CD4-positive, alpha-beta memory T cell (primary cell): Measurements from ENCODE around the gene SCUBE2. TPM values are rescaled to one million over a fixed set of nuclear protein-coding genes. Genes with fewer than 3 reads are reported as not detected.
A peak's percentile ranks its signal among the peaks of the same experiment; 100 is the strongest.

Source experiments
- CTCF ChIA-PET: fragments of 350-600 bp; sonication (Branson Sonifier 250); formaldehyde crosslinking; loops from one replicate; lab custom pipeline; 2021; ENCODE audit warnings: inconsistent platforms; ENCODE audit not compliant: partially characterized antibody; lab: Charles Lee
- POLR2A ChIA-PET: fragments of 350-600 bp; sonication (Branson Sonifier 250); formaldehyde crosslinking; loops from one replicate; lab custom pipeline; 2021; ENCODE audit not compliant: partially characterized antibody; lab: Charles Lee
- DNase-seq, 5 donors: peaks; one replicate each; pipeline versions ENCODE4 v3.0.0 to v3.0.0-alpha.2; 2020 to 2022; ENCODE audit warnings: mixed read lengths in 1 of 5
- H3K27ac ChIP-seq: one replicate; pipeline ENCODE4 v1.7.0; 2013; ENCODE audit warnings: low read depth, low read length
- H3K27me3 ChIP-seq: 2 replicates; pipeline ENCODE4 v1.7.0; 2013; ENCODE audit warnings: mild to moderate bottlenecking, low read length, moderate library complexity; ENCODE audit not compliant: insufficient read depth
- H3K36me3 ChIP-seq: 2 replicates; pipeline ENCODE4 v1.7.0; 2013; ENCODE audit warnings: mild to moderate bottlenecking, low read length, moderate library complexity; ENCODE audit not compliant: insufficient read depth
- H3K4me1 ChIP-seq: 2 replicates; pipeline ENCODE4 v1.7.0; 2013; ENCODE audit warnings: mild to moderate bottlenecking, low read length, moderate library complexity; ENCODE audit not compliant: insufficient read depth
- H3K4me3 ChIP-seq, 2 donors: one replicate each; pipeline ENCODE4 v1.7.0; 2013; ENCODE audit warnings: low read length in 2 of 2, mild to moderate bottlenecking in 1 of 2
- H3K9me3 ChIP-seq, 2 donors: one replicate each; pipeline ENCODE4 v1.7.0; 2013; ENCODE audit warnings: low read length in 2 of 2, control low read depth in 1 of 2; ENCODE audit not compliant: control insufficient read depth in 1 of 2
- H3K27ac Mint-ChIP-seq, 7 donors: one replicate each; pipeline ENCODE4 v1.8.0; 2020 to 2021; ENCODE audit warnings: mixed read lengths in 7 of 7, mild to moderate bottlenecking in 6 of 7, inconsistent platforms in 3 of 7, moderate library complexity in 3 of 7
- H3K27me3 Mint-ChIP-seq, 2 donors: one replicate each; pipeline ENCODE4 v1.8.0; 2020 to 2021; ENCODE audit warnings: mixed read lengths in 2 of 2
- H3K36me3 Mint-ChIP-seq, 2 donors: one replicate each; pipeline ENCODE4 v1.8.0; 2020 to 2021; ENCODE audit warnings: mixed read lengths in 2 of 2, inconsistent platforms in 1 of 2, mild to moderate bottlenecking in 1 of 2
- H3K4me1 Mint-ChIP-seq, 4 donors: one replicate each; pipeline ENCODE4 v1.8.0; 2020 to 2021; ENCODE audit warnings: mixed read lengths in 4 of 4, mild to moderate bottlenecking in 1 of 4
- H3K4me3 Mint-ChIP-seq, 8 donors: one replicate each; pipeline ENCODE4 v1.8.0; 2020 to 2021; ENCODE audit warnings: mixed read lengths in 8 of 8, mild to moderate bottlenecking in 7 of 8, moderate library complexity in 6 of 8, inconsistent platforms in 3 of 8
- H3K9me3 Mint-ChIP-seq, 8 donors: one replicate each; pipeline ENCODE4 v1.8.0; 2020 to 2021; ENCODE audit warnings: mixed read lengths in 8 of 8, mild to moderate bottlenecking in 5 of 8, inconsistent platforms in 3 of 8, moderate library complexity in 1 of 8
- intact Hi-C: fragments of 100-400 bp; cut with micrococcal nuclease; formaldehyde crosslinking; loops from one replicate; pipeline ENCODE4 v1.15.1; 2023
- polyA plus RNA-seq, 2 donors: library from polyadenylated mRNA; unstranded; fragments of 300-500 nt; fragmentation: Illumina TruSeq; gene quantifications; one replicate each; pipeline ENCODE4 v1.2.3, GENCODE V29; 2021
- total RNA-seq, 2 experiments: library from RNA; stranded (reverse); gene quantifications; one replicate each; pipeline ENCODE4 v1.2.3, GENCODE V29; 2021

SCUBE2 gene
- total and polyA plus RNA-seq, 4 experiments from 2014 or later: 0.64 TPM; not detected in 3

DNA sequence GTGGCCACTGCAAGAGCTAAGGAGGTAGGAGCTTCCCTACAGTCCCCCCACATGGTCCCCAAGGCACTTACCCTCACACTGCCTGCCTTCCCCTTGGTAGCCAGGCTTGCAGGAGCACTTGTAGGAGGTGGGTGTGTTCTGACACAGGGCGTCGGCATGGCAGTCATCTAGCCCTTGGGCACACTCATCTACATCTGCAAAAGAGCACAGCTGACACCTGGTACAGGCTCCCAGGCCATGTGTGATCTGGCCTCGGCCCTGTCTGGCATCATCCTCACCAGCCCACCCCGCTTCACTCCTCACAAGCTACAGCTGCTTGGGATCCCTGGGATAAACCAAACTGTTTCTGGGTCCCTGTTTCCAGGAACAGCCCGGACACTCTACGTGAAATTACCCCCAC is 1.8 kb downstream of the SCUBE2 start:
- Histone ChIP-seq H3K36me3 (no peaks in the 10 kb centered on the region), H3K27me3 (peaks cover 15% of the 10 kb centered on the region), H3K9me3 (no peaks in the 10 kb centered on the region), H3K4me1 (no peaks in the 10 kb centered on the region), H3K27ac (no peak overlapping the region), H3K4me3 (no peak overlapping the region)
- Mint-ChIP-seq H3K9me3 (peaks cover 0 to 3% (median 0%) of the 10 kb centered on the region in 8 donors), H3K27me3 (peaks cover 39 to 53% of the 10 kb centered on the region in 2 donors), H3K36me3 (peaks cover 0 to 3% of the 10 kb centered on the region in 2 donors), H3K27ac (no peak overlapping the region), H3K4me3 (no peak overlapping the region), H3K4me1 (peaks cover 4 to 10% (median 6%) of the 10 kb centered on the region in 4 donors)
- intact Hi-C loops: no loop called here
- CTCF ChIA-PET: interaction anchor here (0.6 kb wide), 1 partner anchor 85 kb away, joined by 4 read pairs; no protein-coding TSS in a partner anchor
- no peak for DNase-seq
- POLR2A ChIA-PET: no interaction called here

DNA sequence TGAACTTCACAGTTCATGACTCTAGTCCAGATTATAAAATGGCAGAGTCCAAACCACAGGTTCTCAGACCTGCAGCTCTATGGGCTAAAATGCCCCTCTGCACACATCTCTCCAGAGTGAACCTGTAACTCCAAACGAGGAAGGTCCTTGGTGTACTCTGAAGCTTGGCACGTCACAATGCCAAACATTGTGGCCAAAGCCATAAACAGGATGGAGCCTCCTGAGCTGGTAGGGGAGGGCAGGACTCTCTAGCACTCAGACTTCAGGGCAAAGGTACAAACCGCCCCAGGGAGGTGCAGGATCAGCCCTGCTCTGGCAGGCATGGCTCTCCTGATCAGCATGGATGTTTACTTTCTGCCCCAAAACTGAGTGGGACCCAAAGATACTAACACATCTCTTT is 2.3 kb downstream of the SCUBE2 start:
- no peaks in the 10 kb centered on the region for H3K36me3 ChIP-seq
- no peak overlapping the region for H3K27ac ChIP-seq
- peak overlapping the region in 2 of 8 donors; percentile 15 to 30 for H3K4me3 Mint-ChIP-seq
- H3K27me3 ChIP-seq: peaks cover 15% of the 10 kb centered on the region
- peaks cover 0 to 3% of the 10 kb centered on the region in 2 donors for H3K36me3 Mint-ChIP-seq
- intact Hi-C loops: no loop called here
- POLR2A ChIA-PET: no interaction called here
- peaks cover 0 to 3% (median 0%) of the 10 kb centered on the region in 8 donors for H3K9me3 Mint-ChIP-seq
- no peak for DNase-seq
- H3K27ac Mint-ChIP-seq: no peak overlapping the region
- peaks cover 38 to 50% of the 10 kb centered on the region in 2 donors for H3K27me3 Mint-ChIP-seq
- no peaks in the 10 kb centered on the region for H3K4me1 ChIP-seq
- H3K4me1 Mint-ChIP-seq: peaks cover 4 to 10% (median 6%) of the 10 kb centered on the region in 4 donors
- CTCF ChIA-PET: interaction anchor here (0.6 to 1.3 kb wide), 3 partner anchors 73 to 445 kb away, joined by 3 to 4 read pairs (median 3); no protein-coding TSS in a partner anchor
- no peaks in the 10 kb centered on the region for H3K9me3 ChIP-seq
- H3K4me3 ChIP-seq: no peak overlapping the region

DNA sequence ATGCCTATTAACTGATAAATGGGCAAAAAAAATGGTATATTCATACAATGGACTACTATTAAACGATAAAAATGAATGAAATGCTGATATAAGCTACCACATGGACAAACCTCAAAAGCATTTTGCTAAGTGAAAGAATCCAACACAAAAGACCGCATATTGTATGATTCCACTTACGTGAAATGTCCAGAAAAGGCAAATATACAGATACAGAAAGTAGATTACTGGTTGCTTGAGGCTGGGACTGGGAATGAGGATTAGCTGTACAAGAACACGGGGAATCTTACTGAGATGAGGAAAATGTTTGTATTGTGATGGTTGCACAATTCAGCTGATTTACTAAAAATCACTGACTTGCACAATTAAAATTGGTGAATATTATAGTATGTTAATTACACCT is 8.8 kb downstream of the SCUBE2 start:
- H3K4me3 Mint-ChIP-seq: no peak overlapping the region

DNA sequence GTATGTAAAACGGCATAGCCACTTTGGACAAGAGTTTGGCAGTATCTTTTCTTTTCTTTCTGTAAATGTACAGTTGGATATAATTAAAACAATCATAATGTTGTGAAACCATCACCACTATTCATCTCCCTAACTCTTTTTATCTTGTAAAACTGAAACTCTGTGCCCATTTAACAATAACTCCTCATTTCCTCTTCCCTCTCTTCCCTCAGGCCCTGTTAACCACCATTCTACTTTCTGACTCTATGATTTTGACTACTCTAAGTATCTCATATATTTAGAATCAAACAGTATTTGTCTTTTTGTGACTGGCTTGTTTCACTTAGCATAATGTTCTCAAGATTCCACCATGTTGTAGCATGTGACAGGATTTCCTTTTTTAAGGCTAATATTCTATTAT is 10.2 kb downstream of the SCUBE2 start:
- CTCF ChIA-PET: no interaction called here
- no peaks in the 10 kb centered on the region for H3K36me3 Mint-ChIP-seq
- Histone ChIP-seq H3K27ac (no peak overlapping the region), H3K27me3 (no peaks in the 10 kb centered on the region), H3K4me1 (no peaks in the 10 kb centered on the region), H3K4me3 (no peak overlapping the region), H3K36me3 (no peaks in the 10 kb centered on the region), H3K9me3 (no peaks in the 10 kb centered on the region)
- intact Hi-C loops: no loop called here
- POLR2A ChIA-PET: no interaction called here
- H3K27ac Mint-ChIP-seq: no peak overlapping the region
- no peak for DNase-seq
- peaks cover 0 to 2% (median 0%) of the 10 kb centered on the region in 8 donors for H3K9me3 Mint-ChIP-seq
- no peaks in the 10 kb centered on the region for H3K4me1 Mint-ChIP-seq
- H3K4me3 Mint-ChIP-seq: no peak overlapping the region
- peaks cover under 1 to 8% of the 10 kb centered on the region in 2 donors for H3K27me3 Mint-ChIP-seq

More for the DNA sequence above, 8.8 kb downstream of the SCUBE2 start:
- Mint-ChIP-seq H3K36me3 (no peaks in the 10 kb centered on the region), H3K27ac (no peak overlapping the region), H3K9me3 (peaks cover 0 to 2% (median 0%) of the 10 kb centered on the region in 8 donors), H3K4me1 (no peaks in the 10 kb centered on the region), H3K27me3 (peaks cover 6 to 8% of the 10 kb centered on the region in 2 donors)
- no peaks in the 10 kb centered on the region for H3K9me3 ChIP-seq
- intact Hi-C loops: no loop called here
- H3K27me3 ChIP-seq: no peaks in the 10 kb centered on the region
- H3K36me3 ChIP-seq: no peaks in the 10 kb centered on the region
- CTCF ChIA-PET: no interaction called here
- no peaks in the 10 kb centered on the region for H3K4me1 ChIP-seq
- DNase-seq: no peak
- POLR2A ChIA-PET: no interaction called here
- no peak overlapping the region for H3K4me3 ChIP-seq
- H3K27ac ChIP-seq: no peak overlapping the region

DNA sequence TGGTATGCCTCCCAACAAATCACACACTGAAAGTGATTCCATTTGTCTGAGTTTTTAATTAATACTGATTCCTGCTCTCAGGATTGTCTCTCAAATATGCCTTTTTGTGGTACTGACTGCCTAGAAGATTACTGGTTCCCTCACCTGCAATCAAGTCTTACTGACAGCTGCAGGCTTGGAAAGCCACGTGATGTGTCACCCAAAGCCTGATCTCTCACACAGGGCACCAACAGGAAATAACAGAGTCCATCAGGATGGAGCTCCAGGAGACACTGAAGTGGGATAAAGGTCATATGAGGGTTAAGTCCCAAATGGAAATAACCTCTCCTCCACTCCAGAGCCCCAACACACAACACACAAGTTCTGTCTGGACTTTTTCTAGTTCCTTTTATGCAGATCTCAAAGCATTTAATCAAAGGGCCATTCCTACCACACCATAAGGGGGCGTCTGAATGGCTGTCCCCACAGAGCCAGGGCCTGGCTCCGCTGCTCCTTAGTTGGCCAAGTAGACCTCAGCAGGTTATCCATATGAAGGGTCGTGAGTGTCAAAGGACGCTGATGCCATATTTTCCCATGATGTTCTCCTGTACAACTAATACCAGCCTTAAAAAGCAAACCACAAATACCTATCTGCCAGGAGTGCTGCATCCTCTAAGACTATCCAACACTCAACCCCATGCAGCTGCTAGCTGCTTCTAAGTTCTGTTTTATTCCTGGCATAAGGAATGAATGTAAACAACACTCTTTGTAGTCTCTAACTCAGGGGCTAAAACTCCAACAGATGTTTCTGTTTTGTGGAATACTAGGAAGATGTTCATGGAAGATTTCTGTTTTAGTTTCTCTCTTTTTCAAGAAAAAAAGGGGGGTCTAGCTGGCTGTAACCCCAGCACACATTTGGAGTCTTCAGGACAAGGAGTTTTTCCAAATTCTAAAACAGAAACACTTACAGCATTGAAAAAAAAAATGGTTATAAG is 13.0 kb downstream of the SCUBE2 start:
- Histone ChIP-seq H3K9me3 (no peaks in the 10 kb centered on the region), H3K4me1 (no peaks in the 10 kb centered on the region), H3K27ac (no peak overlapping the region), H3K27me3 (no peaks in the 10 kb centered on the region), H3K36me3 (no peaks in the 10 kb centered on the region), H3K4me3 (no peak overlapping the region)
- H3K4me3 Mint-ChIP-seq: no peak overlapping the region
- intact Hi-C loops: no loop called here
- peaks cover 12 to 14% of the 10 kb centered on the region in 2 donors for H3K27me3 Mint-ChIP-seq
- H3K27ac Mint-ChIP-seq: no peak overlapping the region
- no peaks in the 10 kb centered on the region for H3K4me1 Mint-ChIP-seq
- POLR2A ChIA-PET: no interaction called here
- DNase-seq: no peak
- peaks cover 0 to 2% (median 0%) of the 10 kb centered on the region in 8 donors for H3K9me3 Mint-ChIP-seq
- CTCF ChIA-PET: no interaction called here
- H3K36me3 Mint-ChIP-seq: no peaks in the 10 kb centered on the region

GRCh38 chr11:9077164-9077563 is 14.2 kb downstream of the SCUBE2 start:
- no peaks in the 10 kb centered on the region for H3K4me1 Mint-ChIP-seq
- peaks cover 14 to 15% of the 10 kb centered on the region in 2 donors for H3K27me3 Mint-ChIP-seq
- Histone ChIP-seq H3K4me3 (no peak overlapping the region), H3K27ac (no peak overlapping the region), H3K27me3 (no peaks in the 10 kb centered on the region), H3K4me1 (no peaks in the 10 kb centered on the region), H3K36me3 (no peaks in the 10 kb centered on the region), H3K9me3 (no peaks in the 10 kb centered on the region)
- no peaks in the 10 kb centered on the region for H3K36me3 Mint-ChIP-seq
- ChIA-PET POLR2A (no interaction called here), CTCF (no interaction called here)
- no peak overlapping the region for H3K27ac Mint-ChIP-seq
- no peak overlapping the region for H3K4me3 Mint-ChIP-seq
- intact Hi-C loops: no loop called here
- DNase-seq: no peak
- peaks cover 0 to 2% (median 0%) of the 10 kb centered on the region in 8 donors for H3K9me3 Mint-ChIP-seq

- Histone ChIP-seq H3K27ac (no peak overlapping the region), H3K9me3 (no peaks in the 10 kb centered on the region), H3K27me3 (no peaks in the 10 kb centered on the region), H3K36me3 (no peaks in the 10 kb centered on the region), H3K4me1 (no peaks in the 10 kb centered on the region), H3K4me3 (no peak overlapping the region)
- no peak overlapping the region for H3K27ac Mint-ChIP-seq
- DNase-seq: no peak
- peaks cover 0 to 2% (median 0%) of the 10 kb centered on the region in 8 donors for H3K9me3 Mint-ChIP-seq
- no peaks in the 10 kb centered on the region for H3K36me3 Mint-ChIP-seq
- intact Hi-C loops: no loop called here
- ChIA-PET POLR2A (no interaction called here), CTCF (no interaction called here)
- H3K27me3 Mint-ChIP-seq: peaks cover 15% of the 10 kb centered on the region in 2 donors
- no peaks in the 10 kb centered on the region for H3K4me1 Mint-ChIP-seq
- no peak overlapping the region for H3K4me3 Mint-ChIP-seq
Observed at GRCh38 chr11:9076661-9077060, 14.7 kb downstream of the SCUBE2 start.
